ENCODE measurements around the gene IGFBP1. TPM values are rescaled to one million over a fixed set of nuclear protein-coding genes. Genes with fewer than 3 reads are reported as not detected.

IGFBP1 gene
- total RNA-seq, 1 experiment from 2014 or later = 0.20 TPM

Other genes with a start within 250 kb of the IGFBP1 start
- gene CCDC201, start 15.4 kb upstream of the IGFBP1 start, total RNA-seq (2014; rRNA removed; shearing (Covaris generic); ENCODE audit: low replicate concordance) = not detected in 2 replicates
- 354 and 370 TPM in 2 replicates for gene IGFBP3, start 32.8 kb downstream of the IGFBP1 start, total RNA-seq (2014; rRNA removed; shearing (Covaris generic); ENCODE audit: low replicate concordance)

All from Caki2 (cell line).